ENCODE results near the gene ST3GAL5.
"Not testable (repeated sequence)": the region's sequence is repeated elsewhere in the genome, so short reads cannot be mapped to it uniquely, and the experiment has no call there.

The ST3GAL5 gene

GRCh38 chr2:85894554-85895278, 5.9 kb upstream of the ST3GAL5 start:
- DNase-seq (ENCODE audit: low read depth in 2 of 2, low spot score in 1 of 2), result not testable (repeated sequence)

GRCh38 chr2:85893428-85894258, 4.9 kb upstream of the ST3GAL5 start:
- DNase-seq (ENCODE audit: low read depth in 2 of 2, low spot score in 1 of 2), result no peak

GRCh38 chr2:85892216-85892944, 3.6 kb upstream of the ST3GAL5 start:
- DNase-seq (ENCODE audit: low read depth in 2 of 2, low spot score in 1 of 2), result no peak

- DNase-seq (ENCODE audit: low read depth in 2 of 2, low spot score in 1 of 2), result no peak
These were observed 1.9 kb upstream of the ST3GAL5 start for GRCh38 chr2:85890522-85891176.

GRCh38 chr2:85889627-85890281, 964 bp upstream of the ST3GAL5 start:
- no peak for DNase-seq (ENCODE audit: low read depth in 2 of 2, low spot score in 1 of 2)

GRCh38 chr2:85888020-85888683, 638 bp downstream of the ST3GAL5 start:
- DNase-seq (ENCODE audit: low read depth in 2 of 2, low spot score in 1 of 2), result no peak

- peak in 1 of 2 donors; percentile 24 for DNase-seq (ENCODE audit: low read depth in 2 of 2, low spot score in 1 of 2)
These were observed 1.2 kb downstream of the ST3GAL5 start for GRCh38 chr2:85887566-85888019.

GRCh38 chr2:85886590-85886989, 2.2 kb downstream of the ST3GAL5 start:
- DNase-seq (ENCODE audit: low read depth in 2 of 2, low spot score in 1 of 2), result peak in 1 of 2 donors; percentile 13

- no peak for DNase-seq (ENCODE audit: low read depth in 2 of 2, low spot score in 1 of 2)
These were observed 2.6 kb downstream of the ST3GAL5 start for GRCh38 chr2:85886141-85886540.

GRCh38 chr2:85881781-85882180, 7.0 kb downstream of the ST3GAL5 start:
- not testable (repeated sequence) for DNase-seq (ENCODE audit: low read depth in 2 of 2, low spot score in 1 of 2)

- DNase-seq (ENCODE audit: low read depth in 2 of 2, low spot score in 1 of 2), result not testable (repeated sequence)
These were observed 8.0 kb downstream of the ST3GAL5 start for GRCh38 chr2:85880716-85881328.

- no peak for DNase-seq (ENCODE audit: low read depth in 2 of 2, low spot score in 1 of 2)
These were observed 9.9 kb downstream of the ST3GAL5 start for GRCh38 chr2:85878719-85879370.

- no peak for DNase-seq (ENCODE audit: low read depth in 2 of 2, low spot score in 1 of 2)
These were observed 13.3 kb downstream of the ST3GAL5 start for GRCh38 chr2:85875350-85876050.

GRCh38 chr2:85873679-85874078, 15.1 kb downstream of the ST3GAL5 start:
- no peak for DNase-seq (ENCODE audit: low read depth in 2 of 2, low spot score in 1 of 2)

GRCh38 chr2:85872536-85873161, 16.1 kb downstream of the ST3GAL5 start:
- no peak for DNase-seq (ENCODE audit: low read depth in 2 of 2, low spot score in 1 of 2)

- DNase-seq (ENCODE audit: low read depth in 2 of 2, low spot score in 1 of 2), result no peak
These were observed 17.2 kb downstream of the ST3GAL5 start for GRCh38 chr2:85871494-85872164.

- DNase-seq (ENCODE audit: low read depth in 2 of 2, low spot score in 1 of 2), result no peak
These were observed 20.0 kb downstream of the ST3GAL5 start for GRCh38 chr2:85868822-85869221.
